HT1080 (cell line): ENCODE results near the gene MYRIP. TPM values are rescaled to one million over a fixed set of nuclear protein-coding genes. Genes with fewer than 3 reads are reported as not detected.

Source experiments
- DNase-seq: peaks from one replicate; pipeline ENCODE4 v3.0.0-alpha.2; 2015; ENCODE audit warnings: low read depth
- total RNA-seq: library from RNA; depleted of rRNA; stranded (reverse); fragments of >200 nt; shearing (Covaris generic); gene quantifications from 2 replicates; pipeline ENCODE4 v1.2.3, GENCODE V29; 2014

MYRIP gene
- total RNA-seq, 1 experiment from 2014 or later: 0.48 TPM

- DNase-seq: peak; percentile 49
Observed at GRCh38 chr3:40179016-40179415, 369.6 kb downstream of the MYRIP start.

- no peak for DNase-seq
Observed at GRCh38 chr3:40181182-40181581, 371.8 kb downstream of the MYRIP start.

- DNase-seq: peak; percentile 10
Observed at GRCh38 chr3:40185029-40185695, 375.8 kb downstream of the MYRIP start.

GRCh38 chr3:40186508-40186907 lies 377.1 kb downstream of the MYRIP start:
- no peak for DNase-seq

- no peak for DNase-seq
Observed at GRCh38 chr3:40187945-40188344, 378.5 kb downstream of the MYRIP start.

GRCh38 chr3:40189118-40189517 lies 379.7 kb downstream of the MYRIP start:
- no peak for DNase-seq

GRCh38 chr3:40190056-40190455 lies 380.6 kb downstream of the MYRIP start:
- no peak for DNase-seq

GRCh38 chr3:40191251-40191650 lies 381.8 kb downstream of the MYRIP start:
- no peak for DNase-seq

GRCh38 chr3:40191850-40192448 lies 382.5 kb downstream of the MYRIP start:
- DNase-seq: peak; percentile 46

GRCh38 chr3:40192628-40193027 lies 383.2 kb downstream of the MYRIP start:
- peak; percentile 46 for DNase-seq

GRCh38 chr3:40196966-40197365 lies 387.6 kb downstream of the MYRIP start:
- no peak for DNase-seq

GRCh38 chr3:40200692-40201316 lies 391.4 kb downstream of the MYRIP start:
- DNase-seq: peak; percentile 11

- DNase-seq: no peak
Observed at GRCh38 chr3:40201770-40202169, 392.4 kb downstream of the MYRIP start.

- DNase-seq: no peak
Observed at GRCh38 chr3:40206522-40206921, 397.1 kb downstream of the MYRIP start.

GRCh38 chr3:40207796-40208195 lies 398.4 kb downstream of the MYRIP start:
- no peak for DNase-seq

- no peak for DNase-seq
Observed at GRCh38 chr3:40208251-40208650, 398.8 kb downstream of the MYRIP start.

- peak; percentile 79 for DNase-seq
Observed at GRCh38 chr3:40211579-40211978, 402.2 kb downstream of the MYRIP start.

GRCh38 chr3:40213556-40213955 lies 404.1 kb downstream of the MYRIP start:
- DNase-seq: no peak

GRCh38 chr3:40215015-40215414 lies 405.6 kb downstream of the MYRIP start:
- DNase-seq: no peak

GRCh38 chr3:40216471-40216870 lies 407.1 kb downstream of the MYRIP start:
- no peak for DNase-seq

GRCh38 chr3:40223856-40224255 lies 414.4 kb downstream of the MYRIP start:
- DNase-seq: no peak

GRCh38 chr3:40224796-40225515 lies 415.5 kb downstream of the MYRIP start:
- DNase-seq: no peak
